GM21825 (cell line): Measurements from ENCODE around the gene SLC8B1.

Source experiments
- ATAC-seq: cut with Tn5 transposase; IDR thresholded peaks from one replicate; pipeline ENCODE4 v1.9.1; 2021; ENCODE audit warnings: mild to moderate bottlenecking, moderate library complexity; ENCODE audit not compliant: unreplicated experiment

Gene SLC8B1

GRCh38 chr12:113296557-113297213 is 38.2 kb downstream of the SLC8B1 start:
- ATAC-seq, result no peak

DNA sequence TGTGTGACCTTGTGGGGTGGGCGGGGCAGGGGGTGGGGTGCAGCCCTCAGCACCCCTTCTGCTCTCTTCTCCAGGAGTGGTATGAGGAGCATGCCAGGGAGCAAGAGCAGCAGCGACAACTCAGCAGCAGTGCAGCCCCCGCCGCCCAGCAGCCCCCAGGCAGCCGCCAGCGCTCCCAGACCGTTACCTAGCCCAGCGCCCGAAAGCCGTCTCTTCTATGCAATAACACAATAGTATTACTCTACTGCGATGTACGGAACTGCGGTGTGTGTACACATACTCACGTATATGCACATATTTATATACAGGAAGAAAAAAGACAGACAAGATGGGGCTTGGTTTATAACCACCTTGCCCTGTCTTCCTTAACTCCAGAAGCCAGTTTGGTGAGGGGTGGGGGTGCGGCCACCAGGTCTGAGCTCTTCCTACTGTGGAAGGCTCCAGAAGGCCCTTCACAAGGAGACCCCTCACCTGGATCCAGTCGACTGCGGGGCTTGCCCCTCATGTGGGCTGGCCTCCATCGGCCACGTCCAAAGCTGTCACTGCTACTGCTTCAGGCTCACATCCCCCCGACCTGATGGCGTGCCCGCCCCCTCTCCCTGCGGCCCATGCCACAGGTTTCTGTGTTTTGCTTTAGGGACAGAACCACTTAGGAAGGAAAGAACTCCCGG is 38.9 kb downstream of the SLC8B1 start:
- no peak for ATAC-seq

DNA sequence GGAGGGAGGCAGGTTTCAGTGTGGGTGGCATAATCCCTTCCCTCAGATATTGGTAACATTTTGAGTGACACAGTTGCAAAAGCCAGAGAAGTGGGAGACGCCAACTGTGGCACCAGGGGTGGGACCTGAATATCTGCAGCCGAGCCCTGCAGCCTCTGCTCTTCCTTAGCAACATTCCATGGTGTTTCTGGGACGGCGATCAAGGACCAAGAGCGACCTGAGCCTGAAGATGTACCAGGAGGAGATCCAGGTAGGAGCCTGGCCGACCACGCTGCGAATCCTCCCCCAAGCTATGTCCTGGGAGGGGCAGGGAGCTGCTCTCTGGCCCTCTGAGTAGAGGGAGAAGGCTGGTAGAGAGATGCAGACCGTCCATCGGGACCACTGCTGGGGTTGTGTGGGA is 41.8 kb downstream of the SLC8B1 start:
- ATAC-seq, result no peak

DNA sequence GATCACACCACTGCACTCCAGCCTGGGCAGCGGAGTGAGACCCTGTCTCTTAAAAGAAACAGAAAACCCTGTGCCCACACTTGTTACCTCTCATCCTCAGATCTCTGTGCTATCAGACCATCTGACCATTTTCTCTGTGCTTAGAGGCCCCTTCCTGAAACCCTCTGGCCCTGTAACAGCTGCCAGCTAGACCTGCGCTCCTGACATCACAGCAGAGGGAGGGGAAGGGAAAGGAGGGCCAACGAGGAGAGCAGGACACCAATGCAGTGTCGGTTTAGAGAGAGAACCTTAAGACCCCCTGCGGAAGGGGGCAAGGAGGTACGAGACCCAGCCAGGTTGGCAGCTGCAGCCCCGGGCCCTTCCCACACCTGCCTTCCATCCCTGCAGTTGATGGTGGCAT is 42.4 kb downstream of the SLC8B1 start:
- ATAC-seq, result no peak

- ATAC-seq, result no peak
These were observed 42.8 kb downstream of the SLC8B1 start for GRCh38 chr12:113292091-113292490.

DNA sequence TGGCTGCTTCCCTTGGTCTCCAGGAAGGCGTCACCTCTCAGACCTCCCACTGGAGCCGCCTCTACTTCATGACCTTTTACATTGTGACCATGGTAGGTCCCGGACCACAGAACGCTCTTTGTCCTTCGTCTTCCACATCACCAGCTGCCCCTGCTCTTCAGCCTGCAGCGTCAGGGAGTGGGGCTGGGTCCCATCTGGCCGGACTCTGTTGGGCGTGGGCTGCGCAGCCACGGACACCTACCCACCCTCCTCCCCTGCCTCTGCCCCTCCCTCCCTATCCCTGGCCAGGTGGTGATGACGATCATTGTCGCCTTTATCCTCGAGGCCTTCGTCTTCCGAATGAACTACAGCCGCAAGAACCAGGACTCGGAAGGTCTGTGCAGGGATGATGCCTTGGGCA is 43.3 kb downstream of the SLC8B1 start:
- ATAC-seq, result no peak

DNA sequence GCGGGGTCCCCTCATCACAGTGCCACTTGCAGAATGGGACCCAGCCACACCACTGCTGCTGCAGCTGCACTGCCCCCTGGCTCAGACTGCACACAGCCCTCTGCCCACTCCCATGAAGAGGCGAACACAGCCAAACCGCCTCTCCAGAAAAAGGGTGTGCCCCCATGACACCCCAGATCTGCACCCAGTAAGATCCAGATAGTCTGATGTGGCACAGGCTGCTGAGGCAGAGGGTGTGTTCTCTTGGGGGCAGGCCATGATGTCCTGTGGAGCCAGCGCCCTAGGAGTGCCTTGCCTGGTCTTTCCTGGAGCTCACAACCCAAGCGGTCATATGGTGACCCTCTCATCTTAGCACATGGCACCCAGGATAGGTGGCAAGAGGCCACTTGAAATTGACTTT is 44.4 kb downstream of the SLC8B1 start:
- ATAC-seq, result no peak

DNA sequence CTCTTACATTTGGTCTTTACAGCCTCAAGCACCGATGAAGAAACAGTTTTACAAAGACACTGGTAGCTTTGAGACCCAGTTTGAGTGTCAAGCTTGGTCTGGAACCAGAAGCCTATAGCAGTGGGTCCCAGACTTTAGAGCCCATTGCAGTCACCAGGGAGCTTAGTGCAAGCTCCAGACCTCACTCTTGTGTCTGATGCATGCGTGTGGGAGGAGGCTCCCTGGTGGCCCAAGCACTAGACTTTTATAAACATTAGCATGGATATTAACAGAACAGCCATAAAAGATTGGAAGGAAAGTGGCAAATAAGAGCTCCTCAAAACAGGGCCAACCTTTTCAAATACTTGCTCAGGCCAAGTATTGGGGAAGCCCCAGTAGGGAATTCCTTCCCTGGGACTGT is 45.5 kb downstream of the SLC8B1 start:
- no peak for ATAC-seq

DNA sequence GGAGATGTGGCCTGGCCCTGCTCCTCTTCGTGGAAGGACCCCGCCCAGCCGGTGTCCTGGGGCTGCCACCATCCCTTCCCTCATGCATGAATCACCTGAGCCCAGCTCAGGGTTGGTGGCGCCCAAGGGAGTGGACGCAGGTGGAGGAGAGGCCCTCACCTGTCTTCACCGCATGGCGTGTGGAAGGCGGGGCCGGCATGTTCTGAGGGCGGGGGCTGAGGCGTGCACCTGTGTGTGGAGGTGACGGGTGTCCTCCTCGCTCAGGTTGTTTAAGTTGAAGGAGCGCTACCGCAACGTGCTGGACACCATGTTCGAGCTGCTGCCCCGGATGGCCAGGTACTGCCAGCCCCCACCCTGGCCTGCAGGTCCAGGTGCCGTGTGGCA is 47.0 kb downstream of the SLC8B1 start:
- ATAC-seq, result no peak

DNA sequence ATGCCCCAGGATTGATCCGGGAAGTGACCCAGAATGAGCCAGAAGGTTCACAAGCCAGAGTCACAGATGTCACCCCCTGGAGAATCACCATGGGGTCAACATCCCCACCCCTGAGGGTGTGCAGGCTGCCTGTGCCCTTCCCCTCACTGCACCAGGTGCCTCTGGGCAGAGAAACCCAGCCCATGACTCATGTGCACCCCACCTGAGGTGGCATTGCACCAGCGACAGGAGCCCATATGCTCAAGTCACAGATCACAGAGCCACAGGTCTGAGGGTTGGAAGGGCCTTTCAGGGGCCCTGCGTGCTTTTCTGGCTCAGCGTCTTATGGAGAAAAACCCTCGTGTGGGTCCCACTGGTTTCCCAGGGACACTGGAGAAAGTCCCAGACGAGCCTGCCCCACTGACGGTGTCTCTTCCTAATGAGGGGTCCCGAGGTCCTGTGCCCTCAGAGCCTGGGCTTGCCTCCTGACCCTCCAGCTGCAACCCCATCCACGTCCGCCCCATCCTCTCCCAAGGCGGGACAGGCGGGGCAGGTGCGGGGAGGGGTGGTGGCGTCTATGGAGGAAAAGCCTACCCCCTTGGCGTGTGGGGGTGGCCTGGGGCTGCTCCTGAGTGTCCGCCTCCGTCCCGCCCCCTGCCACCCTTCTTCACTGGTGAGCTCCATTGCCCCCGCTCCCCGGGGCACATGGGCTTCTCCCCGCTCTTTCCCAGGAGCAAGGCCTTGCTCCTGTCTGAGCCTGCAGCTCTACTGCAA is 47.6 kb downstream of the SLC8B1 start:
- no peak for ATAC-seq

- ATAC-seq, result no peak
These were observed 48.2 kb downstream of the SLC8B1 start for GRCh38 chr12:113286712-113287111.

GRCh38 chr12:113285679-113286610 is 49.0 kb downstream of the SLC8B1 start:
- ATAC-seq, result no peak

DNA sequence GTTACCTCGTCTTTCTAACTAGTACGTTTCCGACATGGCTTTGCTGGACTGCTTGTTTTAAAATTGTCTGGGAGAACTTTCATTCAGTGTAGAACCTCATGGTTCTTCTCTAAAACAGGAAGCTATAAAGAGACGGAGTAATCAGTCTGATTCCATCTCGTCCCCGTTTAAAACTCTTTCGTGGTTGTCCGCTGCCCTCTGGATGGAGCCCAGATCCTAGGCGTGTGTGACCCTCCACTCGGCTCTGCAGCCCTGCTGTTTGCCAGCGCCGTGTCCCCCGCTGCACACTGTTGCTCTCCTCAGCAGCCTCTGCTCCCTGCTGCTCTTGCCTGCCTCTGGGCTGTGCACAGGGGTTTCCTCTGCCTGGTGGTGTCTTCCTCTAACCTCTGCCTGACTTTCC is 50.2 kb downstream of the SLC8B1 start:
- ATAC-seq, result no peak

DNA sequence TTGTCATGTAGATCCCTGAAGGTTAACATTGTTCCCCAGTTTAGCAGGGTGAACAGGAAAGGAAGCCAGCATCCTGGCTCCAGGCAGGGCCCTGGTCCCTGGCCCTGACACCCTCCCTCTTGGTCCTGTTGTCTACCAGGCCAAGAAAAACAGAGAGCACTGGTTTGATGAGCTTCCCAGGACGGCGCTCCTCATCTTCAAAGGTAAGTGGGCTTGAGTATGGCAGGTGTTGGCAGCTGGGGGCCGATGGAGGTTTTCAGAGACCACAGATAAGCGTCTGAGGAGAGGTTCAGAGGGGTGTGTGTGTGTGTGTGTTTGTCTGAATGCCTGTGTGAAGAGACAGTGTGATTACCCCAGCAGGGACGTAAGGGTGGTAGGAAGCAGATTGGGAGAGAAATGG is 56.3 kb downstream of the SLC8B1 start:
- no peak for ATAC-seq

DNA sequence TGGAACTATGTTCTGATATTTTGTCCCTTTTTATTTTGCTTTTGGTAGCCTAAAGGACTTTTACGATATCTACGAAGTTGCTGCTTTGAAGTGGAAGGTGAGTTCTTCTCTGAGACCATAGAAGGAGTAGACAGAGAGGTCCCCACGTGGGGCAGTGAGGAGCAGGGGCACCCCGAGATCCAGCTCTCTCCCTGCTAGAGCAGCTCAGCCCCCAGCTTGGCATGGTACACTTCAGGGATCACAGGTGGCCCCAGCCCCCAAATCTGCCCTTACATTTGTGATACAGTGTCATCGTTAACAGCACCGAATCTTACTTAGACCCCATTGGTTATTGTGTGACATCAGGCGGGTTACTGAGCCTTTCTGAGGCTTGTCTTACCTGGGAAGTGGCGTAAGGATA is 56.8 kb downstream of the SLC8B1 start:
- ATAC-seq, result no peak

GRCh38 chr12:113277511-113277910 is 57.4 kb downstream of the SLC8B1 start:
- no peak for ATAC-seq

- no peak for ATAC-seq
These were observed 57.9 kb downstream of the SLC8B1 start for GRCh38 chr12:113276946-113277500.

- no peak for ATAC-seq
These were observed 58.6 kb downstream of the SLC8B1 start for GRCh38 chr12:113276306-113276705.

DNA sequence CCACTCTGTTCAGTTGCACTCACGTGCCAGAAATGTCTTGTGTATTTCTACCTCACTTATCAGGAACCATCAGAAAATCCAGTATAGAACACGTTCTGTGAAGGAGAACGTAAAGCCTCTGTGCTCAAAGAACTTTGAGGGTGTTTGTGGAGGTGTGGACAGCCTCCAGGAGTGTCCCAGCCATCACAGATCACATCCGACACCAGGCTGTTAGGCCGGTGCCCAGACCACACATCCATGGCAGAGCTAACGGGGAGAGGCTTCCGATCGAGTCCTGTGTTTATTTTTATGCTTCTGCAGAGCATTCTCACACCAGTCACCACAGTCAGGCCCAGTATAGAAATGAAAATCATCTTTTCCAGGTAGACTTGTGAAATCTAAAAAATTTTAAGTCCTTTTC is 60.1 kb downstream of the SLC8B1 start:
- no peak for ATAC-seq

- no peak for ATAC-seq
These were observed 61.7 kb downstream of the SLC8B1 start for GRCh38 chr12:113273053-113273725.
